ENCODE results near the gene ADGRL2. TPM values are rescaled to one million over a fixed set of nuclear protein-coding genes. Genes with fewer than 3 reads are reported as not detected.

Gene ADGRL2
- total RNA-seq, 2 donors from 2014 or later = 7.4 to 10.5 TPM

GRCh38 chr1:81967951-81968350, 167.2 kb downstream of the ADGRL2 start:
- Histone ChIP-seq H3K9me3 (no peaks in the 10 kb centered on the region), H3K27me3 (no peaks in the 10 kb centered on the region), H3K4me1 (no peaks in the 10 kb centered on the region), H3K9ac (ENCODE audit: low read depth in 2 of 2, low read length in 2 of 2) (no peak overlapping the region), H3K27ac (no peak overlapping the region), H3K4me3 (no peak overlapping the region), H3K36me3 (no peaks in the 10 kb centered on the region)
- TF ChIP-seq CTCF (IDR thresholded peaks at IDR 0.05) = no peak
- DNase-seq = no peak
- intact Hi-C loops (cut with DNase I) = no loop called here

DNA sequence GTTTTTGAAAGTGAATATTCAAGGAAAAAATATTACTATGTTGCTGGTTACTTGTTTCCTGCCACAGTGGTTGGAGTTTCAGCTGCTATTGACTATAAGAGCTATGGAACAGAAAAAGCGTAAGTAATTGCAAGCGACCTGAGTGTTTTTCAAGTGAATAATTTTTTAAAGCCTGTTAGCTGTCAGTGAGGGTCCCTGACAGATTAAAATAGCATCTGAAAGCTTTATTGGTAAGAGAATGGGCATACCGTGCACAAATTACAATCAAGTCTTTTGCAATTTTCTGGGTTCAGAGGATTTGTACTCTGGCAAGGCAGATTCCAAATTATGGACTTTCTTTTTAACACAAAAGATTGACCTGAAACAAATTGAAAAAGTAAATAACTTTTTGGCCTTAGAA, 169.7 kb downstream of the ADGRL2 start:
- Histone ChIP-seq H3K9me3 (no peaks in the 10 kb centered on the region), H3K36me3 (no peaks in the 10 kb centered on the region), H3K4me3 (no peak overlapping the region), H3K4me1 (no peaks in the 10 kb centered on the region), H3K9ac (ENCODE audit: low read depth in 2 of 2, low read length in 2 of 2) (no peak overlapping the region), H3K27me3 (no peaks in the 10 kb centered on the region), H3K27ac (no peak overlapping the region)
- no peak for TF ChIP-seq CTCF (IDR thresholded peaks at IDR 0.05)
- intact Hi-C loops (cut with DNase I) = no loop called here
- no peak for DNase-seq

- DNase-seq = no peak
- Histone ChIP-seq H3K9ac (ENCODE audit: low read depth in 2 of 2, low read length in 2 of 2) (no peak overlapping the region), H3K4me3 (no peak overlapping the region), H3K27me3 (no peaks in the 10 kb centered on the region), H3K9me3 (no peaks in the 10 kb centered on the region), H3K4me1 (no peaks in the 10 kb centered on the region), H3K27ac (no peak overlapping the region), H3K36me3 (no peaks in the 10 kb centered on the region)
- TF ChIP-seq CTCF (IDR thresholded peaks at IDR 0.05) = no peak
- intact Hi-C loops (cut with DNase I) = no loop called here
These were observed 173.6 kb downstream of the ADGRL2 start for GRCh38 chr1:81974222-81974841.

DNA sequence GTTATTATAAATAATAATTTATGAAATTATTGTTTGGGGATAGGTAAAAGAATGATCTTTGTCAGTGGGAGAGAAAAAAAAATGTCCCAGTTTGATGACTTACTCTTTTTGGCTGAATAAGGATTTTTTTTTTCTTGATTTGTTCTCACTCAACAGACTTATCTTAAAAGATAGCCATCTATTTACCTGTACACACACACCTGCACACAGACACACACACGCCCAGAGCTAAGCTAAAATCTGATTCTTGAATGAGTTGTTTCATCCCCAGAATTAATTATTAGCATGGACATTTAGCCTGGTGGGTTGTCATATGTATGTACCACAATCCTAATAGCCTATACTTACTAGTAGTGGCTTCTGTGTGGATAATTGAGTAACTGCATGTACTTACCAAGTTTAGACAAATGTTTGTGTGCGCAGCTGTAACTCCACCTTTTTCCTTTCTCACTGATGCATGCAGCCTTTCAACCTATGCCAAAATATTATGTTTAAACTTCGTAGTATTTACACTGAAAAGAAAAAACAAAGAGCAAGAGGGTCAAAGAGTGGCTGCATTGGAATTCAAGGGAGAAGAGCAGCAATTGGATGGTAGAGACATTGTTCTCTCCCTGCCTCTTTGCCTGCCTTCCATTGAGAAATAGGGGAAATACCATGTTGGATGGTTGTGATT, 174.3 kb downstream of the ADGRL2 start:
- Histone ChIP-seq H3K4me3 (no peak overlapping the region), H3K27me3 (no peaks in the 10 kb centered on the region), H3K36me3 (no peaks in the 10 kb centered on the region), H3K4me1 (no peaks in the 10 kb centered on the region), H3K27ac (no peak overlapping the region), H3K9me3 (no peaks in the 10 kb centered on the region), H3K9ac (ENCODE audit: low read depth in 2 of 2, low read length in 2 of 2) (no peak overlapping the region)
- intact Hi-C loops (cut with DNase I) = no loop called here
- TF ChIP-seq CTCF (IDR thresholded peaks at IDR 0.05) = no peak
- DNase-seq = no peak

DNA sequence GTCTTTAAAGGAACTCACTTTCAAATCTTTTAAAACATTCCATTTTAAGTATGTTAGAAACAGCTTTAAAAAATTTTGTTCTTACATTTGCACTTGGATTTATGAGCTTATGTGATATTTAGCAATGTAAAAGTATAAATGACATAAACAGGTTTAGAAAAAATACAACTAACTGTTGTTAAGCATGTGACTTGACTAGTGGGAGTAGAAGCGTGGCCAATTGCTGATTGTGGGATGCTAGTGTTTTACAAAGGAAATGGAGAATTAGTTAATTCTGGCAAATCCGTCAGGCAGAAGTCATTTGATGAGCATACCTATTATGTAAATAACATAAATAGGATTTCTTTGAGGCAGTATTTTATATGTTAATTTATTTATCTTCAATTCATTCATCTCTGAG, 175.8 kb downstream of the ADGRL2 start:
- no peak for TF ChIP-seq CTCF (IDR thresholded peaks at IDR 0.05)
- no peak overlapping the region for H3K4me3 ChIP-seq
- intact Hi-C loops (cut with DNase I) = no loop called here
- H3K9me3 ChIP-seq = no peaks in the 10 kb centered on the region
- H3K36me3 ChIP-seq = no peaks in the 10 kb centered on the region
- H3K27me3 ChIP-seq = no peaks in the 10 kb centered on the region
- no peak overlapping the region for H3K27ac ChIP-seq
- H3K4me1 ChIP-seq = no peaks in the 10 kb centered on the region
- H3K9ac ChIP-seq (ENCODE audit: low read depth in 2 of 2, low read length in 2 of 2) = no peak overlapping the region
- no peak for DNase-seq

All from colonic mucosa (tissue), 4 donors.